HepG2 (cell line): Measurements from ENCODE around the gene VAMP2. TPM values are rescaled to one million over a fixed set of nuclear protein-coding genes. Genes with fewer than 3 reads are reported as not detected.

Source experiments
- ATAD3A ChIP-seq: sonication (generic); formaldehyde crosslinking; IDR thresholded peaks from 2 replicates; pipeline ENCODE4 v1.4.0; 2020; ENCODE audit warnings: missing genetic modification reagents
- CEBPB ChIP-seq: IDR thresholded peaks from 2 replicates; pipeline ENCODE4 v1.6.1; 2011; ENCODE audit warnings: low read depth, low read length, improper control_type of control experiment, borderline replicate concordance
- GABPB1 ChIP-seq: IDR thresholded peaks from 2 replicates; pipeline ENCODE4 v1.6.1; 2016; ENCODE audit warnings: mild to moderate bottlenecking, missing genetic modification reagents, moderate library complexity, missing compliant biosample characterization
- HHEX ChIP-seq: IDR thresholded peaks from 2 replicates; pipeline ENCODE4 v1.6.1; 2016; ENCODE audit warnings: control low read depth
- KDM1A ChIP-seq: IDR thresholded peaks from 2 replicates; pipeline ENCODE4 v1.6.1; 2016; ENCODE audit warnings: missing compliant biosample characterization
- KDM5B ChIP-seq: sonication (generic); formaldehyde crosslinking; IDR thresholded peaks from 2 replicates; pipeline ENCODE4 v1.4.0; 2020; ENCODE audit warnings: missing genetic modification reagents, mild to moderate bottlenecking, borderline replicate concordance
- RFX1 ChIP-seq: fragments of 450-650 bp; IDR thresholded peaks from 2 replicates; pipeline ENCODE4 v1.6.1; 2017
- SALL1 ChIP-seq: sonication (generic); formaldehyde crosslinking; IDR thresholded peaks from 2 replicates; pipeline ENCODE4 v1.8.0; 2022; ENCODE audit warnings: mild to moderate bottlenecking, missing genetic modification reagents
- STAG1 ChIP-seq: sonication (generic); formaldehyde crosslinking; IDR thresholded peaks from 2 replicates; pipeline ENCODE4 v1.4.0; 2020; ENCODE audit warnings: missing genetic modification reagents
- ZMYM3 ChIP-seq: sonication (generic); formaldehyde crosslinking; IDR thresholded peaks from 2 replicates; pipeline ENCODE4 v1.5.1; 2020; ENCODE audit warnings: mild to moderate bottlenecking, missing genetic modification reagents
- ZNF253 ChIP-seq: sonication (generic); formaldehyde crosslinking; IDR thresholded peaks from 2 replicates; pipeline ENCODE4 v1.8.0; 2022; ENCODE audit warnings: mild to moderate bottlenecking, missing genetic modification reagents, borderline replicate concordance
- ZNF619 ChIP-seq: sonication (generic); formaldehyde crosslinking; IDR thresholded peaks from 2 replicates; pipeline ENCODE4 v1.4.0; 2020; ENCODE audit warnings: mild to moderate bottlenecking, missing genetic modification reagents
- ZNF724P ChIP-seq: sonication (generic); formaldehyde crosslinking; IDR thresholded peaks from 2 replicates; pipeline ENCODE4 v1.8.0; 2022; ENCODE audit warnings: missing genetic modification reagents, borderline replicate concordance
- ZNF850 ChIP-seq: sonication (generic); formaldehyde crosslinking; conservative IDR thresholded peaks from 2 replicates; pipeline ENCODE4 v1.9.0; 2021; ENCODE audit warnings: mild to moderate bottlenecking, missing genetic modification reagents
- polyA plus RNA-seq, 8 experiments: library from polyadenylated mRNA; depleted of rRNA in 3 of 8; stranded (reverse) in 7 of 8; unstranded in 1 of 8; fragments of >200 nt; fragmentation: Illumina TruSeq in 4 of 8; extraction: Trizol in 4 of 8; gene quantifications; 2 replicates each; pipeline versions ENCODE4 v1.2.1 to v1.2.3, GENCODE V29; 2011 to 2016; ENCODE audit warnings: low read depth in 4 of 8, missing spikeins in 1 of 8, mixed read lengths in 1 of 8; ENCODE audit not compliant: insufficient read depth in 1 of 8
- total RNA-seq, 5 experiments: library from RNA; depleted of rRNA; stranded (reverse); fragments of >200 nt; fragmentation: Illumina TruSeq; extraction: Trizol; gene quantifications; 2 replicates each; pipeline ENCODE4 v1.2.3, GENCODE V29; 2016; ENCODE audit warnings: low read depth in 1 of 5
- TF ChIP-seq, protein P1 (sequence below): sonication (generic); formaldehyde crosslinking; IDR thresholded peaks from 2 replicates; pipeline ENCODE4 v1.8.1; 2023; ENCODE audit warnings: mild to moderate bottlenecking, missing genetic modification reagents, borderline replicate concordance
- TF ChIP-seq, protein P2 (sequence below): sonication (generic); formaldehyde crosslinking; IDR thresholded peaks from 2 replicates; pipeline ENCODE4 v1.4.0; 2020; ENCODE audit warnings: missing genetic modification reagents
- TF ChIP-seq, protein P3 (sequence below): sonication (generic); formaldehyde crosslinking; IDR thresholded peaks from 2 replicates; pipeline ENCODE4 v1.4.0; 2020; ENCODE audit warnings: missing genetic modification reagents
- TF ChIP-seq, protein P4 (sequence below): sonication (generic); IDR thresholded peaks from 2 replicates; pipeline ENCODE4 v1.6.1; 2016; ENCODE audit warnings: low read depth, borderline replicate concordance
- TF ChIP-seq, protein P5 (sequence below): IDR thresholded peaks from 2 replicates; pipeline ENCODE4 v1.6.1; 2016; ENCODE audit warnings: mild to moderate bottlenecking, missing biosample characterization, missing genetic modification reagents
- TF ChIP-seq, protein P6 (sequence below): sonication (generic); formaldehyde crosslinking; IDR thresholded peaks from 2 replicates; pipeline ENCODE4 v1.4.0; 2020; ENCODE audit warnings: missing genetic modification reagents
- TF ChIP-seq, protein P7 (sequence below): sonication (generic); formaldehyde crosslinking; IDR thresholded peaks from 2 replicates; pipeline ENCODE4 v1.8.1; 2023; ENCODE audit warnings: mild to moderate bottlenecking, inconsistent platforms, moderate library complexity, missing genetic modification reagents, borderline replicate concordance

Gene VAMP2
- total and polyA plus RNA-seq, 2 of the 13 experiments (the other 11 are each of a cell fraction or from before 2014, with no cell fraction given) = 3.9 to 17.2 TPM

DNA sequence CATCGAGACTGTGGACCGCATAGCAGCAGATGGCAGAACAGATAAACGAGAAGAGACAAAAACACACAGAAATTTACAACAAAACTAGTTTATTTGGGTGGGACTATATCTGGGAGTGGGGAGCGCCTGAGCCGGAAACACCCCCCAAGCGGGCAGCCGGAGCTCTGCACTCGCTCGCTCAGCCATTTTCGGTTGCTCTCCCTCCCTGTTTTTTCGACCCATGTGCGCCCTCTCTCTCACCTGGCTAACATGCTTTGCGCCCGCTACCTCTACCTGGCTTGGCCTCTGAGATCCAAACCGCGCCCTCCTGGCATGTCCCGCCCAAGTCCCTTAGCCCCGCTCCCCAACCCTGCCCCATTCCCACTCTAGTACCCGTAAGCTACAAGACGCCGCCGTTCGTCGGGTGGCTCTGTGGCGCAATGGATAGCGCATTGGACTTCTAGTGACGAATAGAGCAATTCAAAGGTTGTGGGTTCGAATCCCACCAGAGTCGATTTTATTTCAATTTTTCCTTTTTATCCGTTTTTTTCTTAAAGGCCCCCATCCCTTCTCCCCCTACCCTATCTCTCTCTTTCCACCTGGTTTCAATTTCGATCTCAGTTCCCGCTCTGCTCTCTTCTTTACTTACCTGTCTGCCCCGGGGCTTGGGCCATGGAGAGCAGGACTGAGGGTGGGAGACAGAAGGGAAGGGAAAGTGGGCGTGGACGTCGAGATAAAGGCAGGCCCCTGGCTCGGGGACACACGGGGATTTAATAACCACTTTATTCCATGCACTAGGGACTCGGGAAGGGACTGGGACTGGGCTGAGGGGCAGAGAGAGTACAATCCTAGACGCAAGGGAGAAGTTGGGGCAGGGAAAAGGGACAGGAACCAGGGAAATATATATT is 42.0 kb downstream of the VAMP2 start (continued):
- TF ChIP-seq HHEX (CRISPR knock-in tag) = no peak
- TF ChIP-seq, protein P1, sequence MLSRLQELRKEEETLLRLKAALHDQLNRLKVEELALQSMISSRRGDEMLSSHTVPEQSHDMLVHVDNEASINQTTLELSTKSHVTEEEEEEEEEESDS (CRISPR knock-in tag) = no peak
- 0 out of 2 replicates have a peak, but pooled peaks have one; percentile 19 for TF ChIP-seq KDM5B (CRISPR knock-in tag)
- no peak for TF ChIP-seq ZNF619 (CRISPR knock-in tag)
- TF ChIP-seq, protein P2, sequence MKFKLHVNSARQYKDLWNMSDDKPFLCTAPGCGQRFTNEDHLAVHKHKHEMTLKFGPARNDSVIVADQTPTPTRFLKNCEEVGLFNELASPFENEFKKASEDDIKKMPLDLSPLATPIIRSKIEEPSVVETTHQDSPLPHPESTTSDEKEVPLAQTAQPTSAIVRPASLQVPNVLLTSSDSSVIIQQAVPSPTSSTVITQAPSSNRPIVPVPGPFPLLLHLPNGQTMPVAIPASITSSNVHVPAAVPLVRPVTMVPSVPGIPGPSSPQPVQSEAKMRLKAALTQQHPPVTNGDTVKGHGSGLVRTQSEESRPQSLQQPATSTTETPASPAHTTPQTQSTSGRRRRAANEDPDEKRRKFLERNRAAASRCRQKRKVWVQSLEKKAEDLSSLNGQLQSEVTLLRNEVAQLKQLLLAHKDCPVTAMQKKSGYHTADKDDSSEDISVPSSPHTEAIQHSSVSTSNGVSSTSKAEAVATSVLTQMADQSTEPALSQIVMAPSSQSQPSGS = 0 out of 2 replicates have a peak, but pooled peaks have one; percentile 16
- TF ChIP-seq SALL1 (CRISPR knock-in tag) = peak; percentile 18; the same call in 1 of the 2 replicates
- no peak for TF ChIP-seq ZNF253 (CRISPR knock-in tag)
- TF ChIP-seq GABPB1 (CRISPR knock-in tag) = peak; percentile 65
- TF ChIP-seq CEBPB = peak; percentile 55; the same call in 1 of the 2 replicates
- no peak; the same call in 1 of the 2 replicates for TF ChIP-seq ZNF724P (CRISPR knock-in tag)
- TF ChIP-seq, protein P3, sequence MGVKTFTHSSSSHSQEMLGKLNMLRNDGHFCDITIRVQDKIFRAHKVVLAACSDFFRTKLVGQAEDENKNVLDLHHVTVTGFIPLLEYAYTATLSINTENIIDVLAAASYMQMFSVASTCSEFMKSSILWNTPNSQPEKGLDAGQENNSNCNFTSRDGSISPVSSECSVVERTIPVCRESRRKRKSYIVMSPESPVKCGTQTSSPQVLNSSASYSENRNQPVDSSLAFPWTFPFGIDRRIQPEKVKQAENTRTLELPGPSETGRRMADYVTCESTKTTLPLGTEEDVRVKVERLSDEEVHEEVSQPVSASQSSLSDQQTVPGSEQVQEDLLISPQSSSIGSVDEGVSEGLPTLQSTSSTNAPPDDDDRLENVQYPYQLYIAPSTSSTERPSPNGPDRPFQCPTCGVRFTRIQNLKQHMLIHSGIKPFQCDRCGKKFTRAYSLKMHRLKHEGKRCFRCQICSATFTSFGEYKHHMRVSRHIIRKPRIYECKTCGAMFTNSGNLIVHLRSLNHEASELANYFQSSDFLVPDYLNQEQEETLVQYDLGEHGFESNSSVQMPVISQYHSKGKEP (CRISPR knock-in tag) = no peak
- TF ChIP-seq, protein P4, sequence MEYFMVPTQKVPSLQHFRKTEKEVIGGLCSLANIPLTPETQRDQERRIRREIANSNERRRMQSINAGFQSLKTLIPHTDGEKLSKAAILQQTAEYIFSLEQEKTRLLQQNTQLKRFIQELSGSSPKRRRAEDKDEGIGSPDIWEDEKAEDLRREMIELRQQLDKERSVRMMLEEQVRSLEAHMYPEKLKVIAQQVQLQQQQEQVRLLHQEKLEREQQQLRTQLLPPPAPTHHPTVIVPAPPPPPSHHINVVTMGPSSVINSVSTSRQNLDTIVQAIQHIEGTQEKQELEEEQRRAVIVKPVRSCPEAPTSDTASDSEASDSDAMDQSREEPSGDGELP = 0 out of 2 replicates have a peak, but pooled peaks have one; percentile 13
- TF ChIP-seq, protein P5, sequence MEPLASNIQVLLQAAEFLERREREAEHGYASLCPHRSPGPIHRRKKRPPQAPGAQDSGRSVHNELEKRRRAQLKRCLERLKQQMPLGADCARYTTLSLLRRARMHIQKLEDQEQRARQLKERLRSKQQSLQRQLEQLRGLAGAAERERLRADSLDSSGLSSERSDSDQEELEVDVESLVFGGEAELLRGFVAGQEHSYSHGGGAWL (CRISPR knock-in tag) = 0 out of 2 replicates have a peak, but pooled peaks have one; percentile 36
- TF ChIP-seq, protein P6, sequence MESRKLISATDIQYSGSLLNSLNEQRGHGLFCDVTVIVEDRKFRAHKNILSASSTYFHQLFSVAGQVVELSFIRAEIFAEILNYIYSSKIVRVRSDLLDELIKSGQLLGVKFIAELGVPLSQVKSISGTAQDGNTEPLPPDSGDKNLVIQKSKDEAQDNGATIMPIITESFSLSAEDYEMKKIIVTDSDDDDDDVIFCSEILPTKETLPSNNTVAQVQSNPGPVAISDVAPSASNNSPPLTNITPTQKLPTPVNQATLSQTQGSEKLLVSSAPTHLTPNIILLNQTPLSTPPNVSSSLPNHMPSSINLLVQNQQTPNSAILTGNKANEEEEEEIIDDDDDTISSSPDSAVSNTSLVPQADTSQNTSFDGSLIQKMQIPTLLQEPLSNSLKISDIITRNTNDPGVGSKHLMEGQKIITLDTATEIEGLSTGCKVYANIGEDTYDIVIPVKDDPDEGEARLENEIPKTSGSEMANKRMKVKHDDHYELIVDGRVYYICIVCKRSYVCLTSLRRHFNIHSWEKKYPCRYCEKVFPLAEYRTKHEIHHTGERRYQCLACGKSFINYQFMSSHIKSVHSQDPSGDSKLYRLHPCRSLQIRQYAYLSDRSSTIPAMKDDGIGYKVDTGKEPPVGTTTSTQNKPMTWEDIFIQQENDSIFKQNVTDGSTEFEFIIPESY (CRISPR knock-in tag) = 0 out of 2 replicates have a peak, but pooled peaks have one; percentile 31
- TF ChIP-seq KDM1A (CRISPR knock-in tag) = peak; percentile 79; the same call in 1 of the 2 replicates
- TF ChIP-seq, protein P7, sequence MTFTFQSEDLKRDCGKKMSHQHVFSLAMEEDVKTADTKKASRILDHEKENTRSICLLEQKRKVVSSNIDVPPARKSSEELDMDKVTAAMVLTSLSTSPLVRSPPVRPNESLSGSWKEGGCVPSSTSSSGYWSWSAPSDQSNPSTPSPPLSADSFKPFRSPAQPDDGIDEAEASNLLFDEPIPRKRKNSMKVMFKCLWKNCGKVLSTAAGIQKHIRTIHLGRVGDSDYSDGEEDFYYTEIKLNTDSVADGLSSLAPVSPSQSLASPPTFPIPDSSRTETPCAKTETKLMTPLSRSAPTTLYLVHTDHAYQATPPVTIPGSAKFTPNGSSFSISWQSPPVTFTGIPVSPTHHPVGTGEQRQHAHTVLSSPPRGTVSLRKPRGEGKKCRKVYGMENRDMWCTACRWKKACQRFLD (CRISPR knock-in tag) = peak; percentile 47; the same call in 1 of the 2 replicates
- no peak for TF ChIP-seq ATAD3A (CRISPR knock-in tag)
- no peak for TF ChIP-seq ZNF850 (CRISPR knock-in tag)
- TF ChIP-seq ZMYM3 (CRISPR knock-in tag) = peak; percentile 91
- no peak for TF ChIP-seq STAG1
- TF ChIP-seq RFX1 = no peak
